Endodermal cell (in vitro differentiated cells): ENCODE data around the gene SLC2A10. TPM values are rescaled to one million over a fixed set of nuclear protein-coding genes. Genes with fewer than 3 reads are reported as not detected.

ENCODE experiments used
- DNase-seq: peaks from one replicate; pipeline ENCODE4 v3.0.0-alpha.2; 2017
- H3K27ac ChIP-seq: 2 replicates; pipeline ENCODE4 v1.5.1; 2013; ENCODE audit warnings: mild to moderate bottlenecking, low read depth, low read length, moderate library complexity
- H3K27me3 ChIP-seq: 2 replicates; pipeline ENCODE4 v1.6.1; 2013; ENCODE audit warnings: mild to moderate bottlenecking, low read length, moderate library complexity; ENCODE audit not compliant: insufficient read depth, control insufficient read depth, poor library complexity, severe bottlenecking
- H3K36me3 ChIP-seq: 2 replicates; pipeline ENCODE4 v1.7.0; 2013; ENCODE audit warnings: mild to moderate bottlenecking, low read length, moderate library complexity; ENCODE audit not compliant: control insufficient read depth, insufficient read depth
- H3K4me1 ChIP-seq: one replicate; pipeline ENCODE4 v1.7.0; 2013; ENCODE audit warnings: low read length; ENCODE audit not compliant: control insufficient read depth, insufficient read depth
- H3K4me3 ChIP-seq: 2 replicates; pipeline ENCODE4 v1.5.1; 2013; ENCODE audit warnings: mild to moderate bottlenecking, low read length, moderate library complexity
- H3K9ac ChIP-seq: 2 replicates; pipeline ENCODE4 v1.6.1; 2013; ENCODE audit warnings: mild to moderate bottlenecking, low read length, moderate library complexity; ENCODE audit not compliant: poor library complexity, severe bottlenecking; ENCODE audit errors: extremely low read depth
- H3K9me3 ChIP-seq: 2 replicates; pipeline ENCODE4 v1.6.1; 2013; ENCODE audit warnings: mild to moderate bottlenecking, low read length, moderate library complexity; ENCODE audit not compliant: control insufficient read depth
- H3K27ac Mint-ChIP-seq: 2 replicates; pipeline ENCODE4 v1.8.0; 2020; ENCODE audit warnings: mixed read lengths
- H3K27me3 Mint-ChIP-seq: 2 replicates; pipeline ENCODE4 v1.8.0; 2021; ENCODE audit warnings: mild to moderate bottlenecking, mixed read lengths; ENCODE audit not compliant: insufficient read depth
- H3K36me3 Mint-ChIP-seq: 2 replicates; pipeline ENCODE4 v1.8.0; 2020; ENCODE audit warnings: low read depth, mixed read lengths
- H3K4me1 Mint-ChIP-seq: 2 replicates; pipeline ENCODE4 v1.8.0; 2020; ENCODE audit warnings: mixed read lengths
- H3K4me3 Mint-ChIP-seq: 2 replicates; pipeline ENCODE4 v1.8.0; 2020; ENCODE audit warnings: mild to moderate bottlenecking, moderate library complexity, mixed read lengths
- H3K9me3 Mint-ChIP-seq: 2 replicates; pipeline ENCODE4 v1.8.0; 2020; ENCODE audit warnings: mild to moderate bottlenecking, mixed read lengths
- WGBS, 2 experiments: methylation state at CpG; one replicate each; pipeline versions ENCODE4 v1.1.5 to v1.1.7; 2013; ENCODE audit warnings: missing lambda C conversion rate in 2 of 2, mixed read lengths in 1 of 2; ENCODE audit not compliant: insufficient coverage in 1 of 2, insufficient read length in 1 of 2; 5-methylcytosine and 5-hydroxymethylcytosine counted together
- total RNA-seq, 2 donors: library from RNA; stranded (reverse); fragmentation: NEBNext Ultra II Directional in 1 of 2; extraction: Animal tissue kit (Norgen Biotek cat#: 25700) in 1 of 2; gene quantifications; 2 replicates in 1 of 2; 3 replicates in 1 of 2; pipeline ENCODE4 v1.2.1, GENCODE V29; 2021
- TF ChIP-seq, protein P1 (sequence below): fragments of 200-600 bp; sonication (generic); conservative IDR thresholded peaks from 2 replicates; pipeline ENCODE4 v1.5.0; 2021; ENCODE audit warnings: antibody characterized with exemption, mild to moderate bottlenecking

The SLC2A10 gene
- total RNA-seq, 2 donors from 2014 or later = 12.4 to 19.6 TPM

DNA sequence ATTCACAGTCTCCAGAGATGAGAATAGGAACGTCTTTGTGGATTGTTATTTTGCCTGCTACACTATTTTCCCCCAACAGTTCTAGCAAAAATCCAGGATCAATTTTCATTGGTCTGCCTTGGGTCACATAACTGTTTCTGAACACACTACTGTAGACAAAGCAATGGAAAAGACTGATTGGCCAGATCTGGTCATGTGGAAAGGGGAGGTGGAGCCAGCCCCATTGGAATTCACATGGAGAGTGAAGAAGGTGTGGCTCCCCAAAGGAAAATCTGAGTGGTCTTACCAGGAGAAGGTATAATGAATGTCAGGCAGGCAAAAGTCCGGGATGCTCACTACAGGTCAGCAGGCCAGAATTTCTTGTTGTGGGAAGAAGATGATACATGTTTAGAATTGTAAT, 10.7 kb upstream of the SLC2A10 start:
- no peaks in the 10 kb centered on the region for H3K9me3 ChIP-seq
- Mint-ChIP-seq H3K4me3 (no peak overlapping the region), H3K9me3 (peaks cover 4% of the 10 kb centered on the region), H3K4me1 (peaks cover 2% of the 10 kb centered on the region), H3K27ac (no peak overlapping the region), H3K36me3 (no peaks in the 10 kb centered on the region), H3K27me3 (peaks cover 3% of the 10 kb centered on the region)
- H3K36me3 ChIP-seq = no peaks in the 10 kb centered on the region
- H3K27me3 ChIP-seq = no peaks in the 10 kb centered on the region
- DNase-seq = no peak
- no peaks in the 10 kb centered on the region for H3K4me1 ChIP-seq
- TF ChIP-seq, protein P1, sequence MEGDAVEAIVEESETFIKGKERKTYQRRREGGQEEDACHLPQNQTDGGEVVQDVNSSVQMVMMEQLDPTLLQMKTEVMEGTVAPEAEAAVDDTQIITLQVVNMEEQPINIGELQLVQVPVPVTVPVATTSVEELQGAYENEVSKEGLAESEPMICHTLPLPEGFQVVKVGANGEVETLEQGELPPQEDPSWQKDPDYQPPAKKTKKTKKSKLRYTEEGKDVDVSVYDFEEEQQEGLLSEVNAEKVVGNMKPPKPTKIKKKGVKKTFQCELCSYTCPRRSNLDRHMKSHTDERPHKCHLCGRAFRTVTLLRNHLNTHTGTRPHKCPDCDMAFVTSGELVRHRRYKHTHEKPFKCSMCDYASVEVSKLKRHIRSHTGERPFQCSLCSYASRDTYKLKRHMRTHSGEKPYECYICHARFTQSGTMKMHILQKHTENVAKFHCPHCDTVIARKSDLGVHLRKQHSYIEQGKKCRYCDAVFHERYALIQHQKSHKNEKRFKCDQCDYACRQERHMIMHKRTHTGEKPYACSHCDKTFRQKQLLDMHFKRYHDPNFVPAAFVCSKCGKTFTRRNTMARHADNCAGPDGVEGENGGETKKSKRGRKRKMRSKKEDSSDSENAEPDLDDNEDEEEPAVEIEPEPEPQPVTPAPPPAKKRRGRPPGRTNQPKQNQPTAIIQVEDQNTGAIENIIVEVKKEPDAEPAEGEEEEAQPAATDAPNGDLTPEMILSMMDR = no peak
- H3K4me3 ChIP-seq = no peak overlapping the region
- no peak overlapping the region for H3K27ac ChIP-seq
- WGBS, 2 experiments = 94 to 100% methylated on average over 2 of the region's 2 CpGs
- H3K9ac ChIP-seq = no peak overlapping the region

DNA sequence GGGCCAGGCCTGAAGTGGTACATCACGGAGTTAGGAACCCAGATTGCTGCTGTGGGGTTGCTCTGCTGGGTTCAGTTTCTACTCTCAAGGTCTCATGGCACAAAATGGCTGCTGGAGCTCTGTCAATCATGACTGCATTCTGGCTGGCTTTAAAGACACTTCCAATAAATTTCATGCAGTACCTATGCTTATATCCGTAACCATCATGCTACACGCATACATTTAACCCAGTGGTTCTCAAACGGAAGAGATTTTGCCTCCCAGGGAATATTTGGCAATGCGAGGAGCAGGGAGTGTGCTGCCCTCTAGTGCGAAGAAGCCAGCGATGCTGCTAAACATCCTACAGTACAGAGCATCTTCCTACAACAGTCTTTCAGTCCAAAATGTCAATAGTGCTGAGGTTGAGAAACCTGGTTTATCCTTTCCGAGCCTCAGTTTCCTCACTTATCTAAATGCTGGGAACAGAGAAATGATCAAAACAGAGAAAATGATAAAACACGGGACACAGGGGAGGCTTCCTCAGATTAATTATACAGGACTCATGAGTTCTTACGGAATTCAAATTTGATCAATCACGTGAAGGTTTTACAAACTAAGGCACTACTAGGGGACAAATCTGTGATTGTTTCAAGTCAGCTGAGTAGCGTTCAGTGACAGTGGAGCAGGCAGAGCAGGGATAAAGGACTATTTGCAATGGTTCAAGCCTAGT, 9.6 kb upstream of the SLC2A10 start:
- no peaks in the 10 kb centered on the region for H3K9me3 ChIP-seq
- peaks cover 4% of the 10 kb centered on the region for H3K9me3 Mint-ChIP-seq
- H3K27ac ChIP-seq = no peak overlapping the region
- H3K27me3 ChIP-seq = no peaks in the 10 kb centered on the region
- WGBS, 2 experiments = 59 to 68% methylated on average over 8 to 12 of the region's 12 CpGs
- no peaks in the 10 kb centered on the region for H3K36me3 Mint-ChIP-seq
- no peak overlapping the region for H3K4me3 Mint-ChIP-seq
- TF ChIP-seq, protein P1 = peak; percentile 90
- peaks cover 3% of the 10 kb centered on the region for H3K27me3 Mint-ChIP-seq
- no peaks in the 10 kb centered on the region for H3K4me1 ChIP-seq
- DNase-seq = peak; percentile 81
- no peak overlapping the region for H3K27ac Mint-ChIP-seq
- H3K4me3 ChIP-seq = no peak overlapping the region
- no peak overlapping the region for H3K9ac ChIP-seq
- H3K36me3 ChIP-seq = no peaks in the 10 kb centered on the region
- H3K4me1 Mint-ChIP-seq = peaks cover 4% of the 10 kb centered on the region

DNA sequence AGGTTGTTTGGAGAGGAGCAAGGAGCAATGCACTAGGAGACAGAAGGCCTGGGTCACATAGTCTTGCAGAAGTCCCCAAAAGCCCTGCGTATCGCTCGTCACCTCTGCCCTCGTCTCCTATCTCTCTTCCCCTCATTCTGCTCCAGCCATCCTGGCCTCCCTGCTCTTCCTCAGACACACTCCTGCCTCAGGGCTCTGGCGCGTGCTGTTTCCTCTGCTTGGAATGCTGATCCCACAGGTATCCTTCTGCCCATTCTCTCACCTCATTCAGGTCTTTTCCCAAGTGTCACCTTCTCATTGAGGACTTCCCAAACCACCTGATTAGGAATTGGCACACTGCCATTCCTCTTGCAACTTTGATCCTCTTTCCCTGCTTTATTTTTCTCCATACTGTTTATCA, 9.0 kb upstream of the SLC2A10 start:
- H3K36me3 ChIP-seq = no peaks in the 10 kb centered on the region
- no peak for DNase-seq
- WGBS, 2 experiments = 97 to 98% methylated on average over 6 of the region's 6 CpGs
- peaks cover 3% of the 10 kb centered on the region for H3K27me3 Mint-ChIP-seq
- H3K4me3 Mint-ChIP-seq = no peak overlapping the region
- no peak overlapping the region for H3K9ac ChIP-seq
- H3K9me3 ChIP-seq = peaks cover 5% of the 10 kb centered on the region
- no peak overlapping the region for H3K27ac ChIP-seq
- H3K4me3 ChIP-seq = no peak overlapping the region
- H3K4me1 Mint-ChIP-seq = peaks cover 4% of the 10 kb centered on the region
- H3K9me3 Mint-ChIP-seq = peaks cover 9% of the 10 kb centered on the region
- H3K36me3 Mint-ChIP-seq = no peaks in the 10 kb centered on the region
- no peaks in the 10 kb centered on the region for H3K27me3 ChIP-seq
- H3K4me1 ChIP-seq = no peaks in the 10 kb centered on the region
- TF ChIP-seq, protein P1 = no peak
- no peak overlapping the region for H3K27ac Mint-ChIP-seq
